Germinal center (tissue), 1 donor: Measurements from ENCODE around the gene SLC35F3.
"Not testable (repeated sequence)": the region's sequence is repeated elsewhere in the genome, so short reads cannot be mapped to it uniquely, and the experiment has no call there.

ENCODE experiments used
- DNase-seq: peaks from one replicate; pipeline ENCODE4 v3.0.0; 2012; ENCODE audit warnings: mixed read lengths, low spot score

SLC35F3 gene

DNA sequence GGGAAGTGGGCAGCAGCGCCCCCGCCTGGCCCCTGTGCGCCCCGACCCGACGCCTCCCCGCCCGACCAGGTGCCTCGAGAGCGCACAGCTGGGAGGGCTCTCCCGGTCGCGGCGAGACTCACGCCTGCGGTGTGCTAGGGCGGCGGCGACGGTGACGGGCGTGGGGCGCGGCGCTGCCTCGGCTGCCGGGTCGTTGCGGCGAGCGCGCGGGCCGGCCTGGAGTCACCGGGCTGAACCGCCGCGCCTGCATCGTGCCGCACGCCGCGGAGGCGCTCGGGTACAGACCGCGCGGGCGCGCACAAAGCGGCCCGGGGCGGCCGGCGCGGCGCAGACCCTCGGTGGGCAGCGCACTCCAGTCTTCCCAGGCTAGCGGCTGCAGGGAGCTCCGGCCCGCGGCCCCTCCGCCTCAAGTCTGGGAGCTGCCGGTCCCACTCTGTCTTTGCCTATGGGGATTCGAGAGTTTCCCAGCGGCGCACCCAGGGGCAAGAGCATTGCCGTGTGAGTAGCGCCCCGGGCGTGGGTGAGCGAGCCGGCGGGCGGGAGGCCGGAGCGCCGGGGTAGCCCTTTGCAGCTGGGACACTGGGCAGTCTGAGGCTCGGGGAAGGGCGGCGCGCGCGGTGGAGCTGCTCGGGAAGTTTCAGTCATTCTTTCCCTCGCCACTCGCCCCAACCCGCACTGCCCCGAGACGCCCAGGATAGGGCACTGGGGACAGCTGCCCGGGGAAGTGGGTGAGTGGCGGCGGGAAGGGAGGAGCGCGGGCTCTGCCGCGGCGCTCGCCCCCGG, at the start of gene SLC35F3:
Gene SLC35F3, plus strand, starts transcription at position 44 of the 783 bp plus-strand sequence.
- DNase-seq = peak; percentile 32

DNA sequence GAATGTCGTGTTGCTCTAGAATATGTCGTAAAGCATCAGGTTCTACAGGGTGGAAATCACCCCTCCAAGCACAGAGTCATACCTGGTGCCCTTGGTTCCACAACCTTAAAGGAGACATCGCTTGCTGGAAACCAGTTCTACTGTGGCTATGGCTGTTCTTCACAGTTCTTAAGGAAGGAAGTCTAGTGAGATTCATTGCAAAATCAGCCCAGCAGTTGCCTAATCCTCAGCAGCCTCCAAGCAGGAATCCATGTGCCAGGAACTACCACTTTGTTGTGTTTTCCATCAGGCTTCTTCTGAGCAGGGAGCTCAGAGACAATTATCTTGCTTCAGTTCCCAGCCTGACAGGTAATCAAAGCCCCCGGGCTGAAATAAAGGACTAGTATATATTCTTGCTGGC, 45.0 kb upstream of the SLC35F3 start:
- DNase-seq = no peak

DNA sequence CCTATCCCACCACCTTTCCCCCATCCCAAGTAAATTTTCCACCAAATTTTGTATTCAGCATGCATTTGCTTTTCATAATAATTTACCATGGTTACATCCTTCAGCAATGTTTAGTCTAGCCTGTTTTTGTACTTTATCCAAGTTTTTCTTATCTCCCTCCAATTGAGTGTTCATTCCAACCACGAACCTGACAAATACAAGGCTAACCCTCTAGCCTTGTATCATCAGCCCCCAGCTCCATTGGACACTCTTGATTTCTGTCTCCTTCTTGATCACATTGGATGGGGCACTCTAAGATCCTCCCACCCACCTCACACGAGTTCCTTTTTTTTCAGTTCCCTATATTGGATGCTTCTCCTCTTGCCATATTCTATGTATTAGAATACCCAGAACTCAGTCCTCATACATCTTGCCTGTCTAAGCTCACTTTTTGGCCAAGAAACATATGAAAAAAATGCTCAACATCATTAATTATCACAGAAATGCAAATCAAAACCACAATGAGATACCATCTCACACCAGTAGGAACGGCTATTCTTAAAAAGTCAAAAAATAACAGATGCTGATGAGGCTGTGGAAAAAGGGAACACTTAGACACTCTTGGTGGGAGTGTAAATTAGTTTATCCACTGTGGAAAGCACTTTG, 40.5 kb upstream of the SLC35F3 start:
- no peak for DNase-seq

- DNase-seq = no peak
Observed at GRCh38 chr1:233864578-233864977, 39.9 kb upstream of the SLC35F3 start.

- no peak for DNase-seq
Observed at GRCh38 chr1:233865216-233865615, 39.3 kb upstream of the SLC35F3 start.

- DNase-seq = no peak
Observed at GRCh38 chr1:233865902-233866301, 38.6 kb upstream of the SLC35F3 start.

GRCh38 chr1:233867028-233867427, 37.4 kb upstream of the SLC35F3 start:
- DNase-seq = no peak

DNA sequence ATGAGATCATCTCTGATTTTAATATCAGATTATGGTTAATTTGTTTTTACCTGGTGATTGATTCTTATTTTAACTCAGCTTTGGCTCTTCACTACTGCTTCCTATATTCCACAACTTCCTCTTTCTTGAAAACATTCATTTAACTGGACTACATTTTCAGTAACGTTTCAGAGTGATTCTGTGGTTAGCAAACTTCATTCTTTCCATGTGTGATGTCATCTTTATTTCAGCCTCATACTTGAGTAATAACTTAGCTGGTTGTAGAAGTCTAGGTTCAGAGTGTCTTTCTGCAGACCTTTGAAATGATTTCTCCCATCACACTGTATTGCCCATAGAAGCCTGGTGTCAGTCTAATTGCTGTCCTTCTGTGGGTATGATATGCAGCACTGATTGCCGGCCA, 36.0 kb upstream of the SLC35F3 start:
- DNase-seq = no peak

DNA sequence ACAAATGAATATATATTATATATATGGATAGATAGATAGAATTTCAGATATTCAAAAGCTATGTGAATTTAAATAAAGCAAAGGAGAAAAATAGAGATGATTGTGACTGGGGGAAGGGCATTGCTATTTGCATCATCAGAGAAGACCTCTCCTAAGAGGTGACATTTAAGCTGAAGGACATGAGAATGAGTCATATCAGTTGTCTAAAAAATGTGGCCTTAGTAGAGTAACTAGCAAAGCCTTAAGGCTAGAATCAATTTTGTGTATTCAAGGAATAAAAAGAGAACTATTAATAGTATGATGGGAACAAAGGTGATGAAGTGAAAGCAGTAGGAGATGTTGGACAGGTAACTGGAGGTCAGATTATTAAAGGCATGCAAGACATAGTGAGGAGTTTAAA, 34.8 kb upstream of the SLC35F3 start:
- no peak for DNase-seq

DNA sequence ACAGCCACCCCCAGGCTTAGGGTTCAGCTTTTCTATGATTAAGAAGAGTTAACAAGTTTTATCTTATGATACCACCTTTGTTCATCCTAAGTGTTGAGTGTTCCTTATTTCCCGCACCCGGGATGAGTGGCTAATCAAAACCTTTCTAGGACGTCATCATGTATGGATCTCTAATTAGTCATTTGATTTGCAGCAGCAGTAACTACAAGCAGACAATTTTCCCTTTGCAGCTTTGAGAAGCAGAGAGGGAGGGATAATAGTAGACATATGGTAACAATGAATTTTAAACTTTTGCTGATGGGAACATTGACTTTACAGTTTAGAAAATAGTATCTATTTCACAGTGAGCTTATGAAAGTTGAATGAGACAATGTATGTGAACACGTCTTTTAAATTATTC, 30.8 kb upstream of the SLC35F3 start:
- DNase-seq = no peak

DNA sequence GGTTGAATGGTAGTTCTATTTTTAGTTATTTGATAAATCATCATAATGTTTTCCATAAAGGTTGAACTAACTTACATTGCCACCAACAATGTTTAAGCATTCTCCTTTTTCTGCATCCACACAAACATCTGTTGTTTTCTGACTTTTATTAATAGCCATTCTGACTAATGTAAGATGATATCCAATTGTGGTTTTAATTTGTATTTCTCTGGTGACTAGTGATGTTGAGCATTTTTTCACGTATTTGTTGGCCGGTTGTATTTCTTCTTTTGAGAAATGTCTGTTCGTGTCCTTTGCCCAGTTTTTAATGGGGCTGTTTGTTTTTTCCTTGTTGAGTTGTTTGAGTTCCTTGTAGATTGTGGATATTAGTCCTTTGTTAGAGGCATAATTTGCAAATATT, 24.6 kb upstream of the SLC35F3 start:
- DNase-seq = no peak

- no peak for DNase-seq
Observed at GRCh38 chr1:233883671-233884070, 20.8 kb upstream of the SLC35F3 start.

DNA sequence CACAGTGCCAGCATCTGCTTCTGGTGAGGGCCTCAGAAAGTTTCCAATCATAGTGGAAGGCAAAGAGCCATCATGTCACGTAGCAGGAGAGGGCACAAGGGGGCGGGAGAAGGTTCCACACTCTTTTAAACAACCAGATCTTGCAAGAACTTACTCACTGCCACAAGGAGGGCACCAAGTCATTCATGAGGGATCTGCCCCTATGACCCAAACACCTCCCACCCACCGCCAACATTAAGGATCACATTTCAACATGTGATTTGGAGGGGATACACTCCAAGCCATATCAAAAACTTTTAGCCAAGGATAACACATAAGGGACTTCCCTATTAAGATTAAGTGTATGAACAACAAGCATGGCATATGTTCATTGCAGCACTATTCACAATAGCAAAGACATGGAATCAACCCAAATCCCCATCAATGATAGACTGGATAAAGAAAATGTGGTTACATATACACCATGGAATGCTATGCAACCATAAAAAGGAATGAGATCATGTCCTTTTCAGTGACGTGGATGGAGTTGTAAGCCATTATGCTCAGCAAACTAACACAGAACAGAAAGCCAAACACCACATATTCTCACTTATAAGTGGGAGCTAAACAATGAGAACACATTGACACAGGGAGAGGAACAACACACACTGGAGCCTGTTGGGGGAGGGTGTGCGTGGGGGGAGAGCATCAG, 19.9 kb upstream of the SLC35F3 start:
- DNase-seq = no peak

DNA sequence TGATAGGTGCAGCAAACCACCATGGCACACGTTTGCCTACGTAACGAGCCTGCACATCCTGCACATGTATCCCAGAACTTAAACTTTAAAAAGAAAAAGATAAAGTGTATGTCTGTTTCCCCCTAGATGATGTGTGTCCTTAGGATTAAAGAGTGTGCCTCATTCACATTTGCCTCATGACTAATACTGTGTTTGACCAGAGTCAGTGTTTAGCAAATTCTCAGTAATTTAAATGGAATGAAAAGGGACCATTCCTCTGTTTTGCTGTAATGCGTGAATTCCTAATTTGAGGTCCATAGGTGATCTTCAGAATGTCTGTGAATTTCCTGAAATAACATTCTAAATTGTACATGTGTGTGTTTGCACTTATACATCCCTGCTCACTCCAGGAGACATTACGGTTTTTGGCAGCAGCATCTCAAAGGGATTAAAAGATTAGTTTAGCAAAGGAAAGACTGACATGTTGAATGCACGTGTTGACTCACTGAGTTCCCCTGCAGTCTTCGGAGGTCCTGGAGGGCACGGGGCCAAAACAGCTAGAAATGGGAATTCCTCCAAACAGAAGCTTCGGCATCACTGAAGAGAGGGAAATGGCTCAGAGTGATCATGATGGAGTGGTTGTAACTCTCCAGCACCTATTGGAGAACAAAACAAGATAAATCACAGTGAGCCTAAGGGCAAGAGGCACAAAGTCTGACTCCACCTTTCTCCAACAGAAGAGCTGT, 19.1 kb upstream of the SLC35F3 start:
- no peak for DNase-seq

DNA sequence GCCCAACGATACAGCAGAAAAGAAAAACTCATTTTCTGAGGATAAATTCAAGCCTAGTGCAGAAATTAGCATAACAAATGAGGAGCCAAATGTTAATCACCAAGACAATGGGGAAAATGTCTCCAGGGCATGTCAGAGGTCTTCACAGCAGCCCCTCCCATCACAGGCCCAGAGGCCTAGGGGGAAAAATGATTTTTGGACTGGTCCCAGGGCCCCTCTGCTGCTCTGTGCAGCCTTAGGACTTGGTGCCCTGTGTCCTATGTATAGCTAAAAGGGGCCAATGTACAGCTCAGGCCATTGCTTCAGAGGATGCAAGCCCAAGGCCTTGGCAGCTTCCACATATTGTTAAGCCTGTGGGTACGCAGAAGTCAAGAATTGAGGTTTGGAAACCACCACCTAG, 13.3 kb upstream of the SLC35F3 start:
- not testable (repeated sequence) for DNase-seq

DNA sequence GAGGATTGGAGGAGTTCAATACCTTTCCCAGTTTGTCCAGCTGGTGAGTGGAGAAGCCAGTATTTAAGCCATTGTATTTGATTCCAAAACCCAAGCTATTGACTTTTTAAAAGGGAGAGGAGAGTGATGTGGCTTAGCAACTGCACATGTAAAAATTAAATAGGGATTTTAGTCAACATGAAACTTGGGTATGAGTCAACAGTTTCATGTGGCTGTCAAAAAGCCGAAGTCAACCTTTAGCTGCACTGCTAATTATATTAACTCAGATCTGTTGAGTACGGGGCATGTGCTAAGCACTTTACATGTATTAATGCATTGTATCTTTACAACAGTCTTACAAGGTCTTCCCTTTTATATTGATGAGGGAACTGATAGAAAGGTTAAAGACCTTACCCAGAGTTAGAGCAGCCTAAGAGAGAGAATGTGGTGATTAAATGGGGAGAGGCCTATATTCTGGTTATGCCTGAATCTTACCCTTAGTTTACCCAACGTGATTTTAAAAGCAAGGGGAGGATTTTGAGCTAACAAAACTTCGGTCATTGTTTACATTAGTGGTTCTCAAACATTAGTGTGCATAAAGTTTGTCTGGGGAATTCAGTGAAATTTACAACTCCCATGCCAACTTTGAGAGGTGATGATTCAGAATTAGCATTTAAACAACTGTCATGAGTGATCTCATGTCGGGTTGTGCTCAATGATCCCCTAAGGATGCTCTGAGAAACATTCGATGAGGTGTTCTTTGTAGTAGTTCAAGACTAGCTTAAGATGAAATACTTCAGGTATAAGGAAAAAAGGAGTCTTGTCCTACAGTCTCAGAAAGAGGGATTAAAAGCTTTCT, 6.9 kb upstream of the SLC35F3 start:
- no peak for DNase-seq

DNA sequence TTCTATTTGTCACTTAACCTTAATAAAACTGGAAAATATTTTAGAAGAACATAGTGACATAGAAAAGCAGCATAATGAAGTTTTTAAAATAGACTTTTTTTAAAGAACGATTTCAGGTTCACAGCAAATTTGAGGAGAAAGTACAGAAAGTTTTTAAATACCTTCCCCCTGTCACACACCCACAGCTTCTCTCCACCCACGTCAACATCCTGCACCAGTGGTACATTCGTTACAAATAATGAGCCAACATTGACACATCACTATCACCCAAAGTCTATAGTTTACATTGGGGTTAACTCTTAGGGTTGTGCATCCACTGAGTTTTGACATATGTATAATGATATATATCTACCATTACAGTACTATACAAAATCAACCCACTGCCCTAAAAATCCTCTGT, 3.0 kb upstream of the SLC35F3 start:
- DNase-seq = no peak

DNA sequence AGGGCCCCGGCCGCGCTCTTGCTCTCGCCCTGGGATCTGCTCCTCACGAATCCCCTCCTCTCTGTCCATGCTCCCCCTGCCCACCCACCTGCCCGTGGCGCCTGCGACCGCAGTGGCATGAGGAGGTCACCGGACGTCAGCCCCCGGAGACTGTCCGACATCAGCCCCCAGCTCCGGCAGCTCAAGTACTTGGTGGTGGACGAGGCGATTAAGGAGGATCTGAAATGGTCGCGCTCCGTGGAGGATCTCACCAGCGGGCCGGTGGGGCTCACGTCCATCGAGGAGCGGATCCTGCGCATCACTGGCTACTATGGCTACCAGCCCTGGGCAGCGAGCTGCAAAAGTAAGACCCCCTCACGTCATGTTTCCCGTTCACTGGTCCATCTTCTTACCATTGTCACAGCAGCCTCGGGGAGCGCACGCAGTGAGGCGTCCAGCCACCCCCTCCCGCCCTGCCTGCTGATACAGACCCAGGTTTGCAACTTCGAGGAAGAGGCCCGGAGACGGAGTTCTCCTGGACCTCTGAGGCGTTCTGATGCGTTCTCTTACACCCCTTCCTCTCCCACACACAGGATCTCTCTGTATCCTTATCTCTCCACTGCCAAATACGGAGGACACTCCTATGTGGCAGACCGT, 1.1 kb downstream of the SLC35F3 start:
- DNase-seq = no peak

GRCh38 chr1:233907151-233907550, 2.7 kb downstream of the SLC35F3 start:
- no peak for DNase-seq

GRCh38 chr1:233908092-233908491, 3.6 kb downstream of the SLC35F3 start:
- DNase-seq = no peak

GRCh38 chr1:233909195-233909594, 4.7 kb downstream of the SLC35F3 start:
- DNase-seq = no peak
